ENCODE data around the gene PLXNB1.

Gene PLXNB1

DNA sequence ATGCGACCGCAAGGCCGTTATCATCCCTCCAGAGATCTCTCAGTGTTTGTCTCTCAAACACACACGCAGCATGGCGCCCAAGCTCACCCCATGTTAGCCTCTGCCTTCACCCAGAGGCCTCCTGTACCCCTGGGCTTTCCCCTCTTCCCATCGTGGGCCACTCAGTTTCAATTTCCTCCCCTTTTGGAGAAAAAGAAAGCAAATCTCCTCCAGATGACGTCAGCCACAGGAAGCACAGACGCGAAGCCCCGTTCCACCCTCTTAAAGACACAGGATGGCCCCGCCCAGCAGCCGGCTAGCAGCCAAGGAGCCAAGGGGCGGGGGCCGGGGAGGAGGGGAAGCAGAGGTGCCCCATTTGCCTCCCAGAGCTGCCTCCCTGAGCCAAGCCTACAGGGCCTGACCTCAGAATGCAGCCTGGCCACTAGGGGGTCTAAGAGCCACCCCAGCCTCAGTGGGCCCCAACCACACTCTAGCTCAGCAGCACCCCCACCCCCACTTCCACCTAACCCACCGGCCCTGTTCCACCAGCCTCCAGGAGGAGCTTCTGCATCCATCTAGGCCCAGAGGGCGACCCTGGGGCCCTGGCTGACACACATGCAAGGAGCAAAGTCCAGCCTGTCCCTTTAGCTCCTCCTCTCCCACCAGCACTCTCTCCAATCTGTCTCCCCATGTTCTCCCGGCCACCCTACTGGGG is 43.2 kb upstream of the PLXNB1 start:
- TF ChIP-seq, protein P1, sequence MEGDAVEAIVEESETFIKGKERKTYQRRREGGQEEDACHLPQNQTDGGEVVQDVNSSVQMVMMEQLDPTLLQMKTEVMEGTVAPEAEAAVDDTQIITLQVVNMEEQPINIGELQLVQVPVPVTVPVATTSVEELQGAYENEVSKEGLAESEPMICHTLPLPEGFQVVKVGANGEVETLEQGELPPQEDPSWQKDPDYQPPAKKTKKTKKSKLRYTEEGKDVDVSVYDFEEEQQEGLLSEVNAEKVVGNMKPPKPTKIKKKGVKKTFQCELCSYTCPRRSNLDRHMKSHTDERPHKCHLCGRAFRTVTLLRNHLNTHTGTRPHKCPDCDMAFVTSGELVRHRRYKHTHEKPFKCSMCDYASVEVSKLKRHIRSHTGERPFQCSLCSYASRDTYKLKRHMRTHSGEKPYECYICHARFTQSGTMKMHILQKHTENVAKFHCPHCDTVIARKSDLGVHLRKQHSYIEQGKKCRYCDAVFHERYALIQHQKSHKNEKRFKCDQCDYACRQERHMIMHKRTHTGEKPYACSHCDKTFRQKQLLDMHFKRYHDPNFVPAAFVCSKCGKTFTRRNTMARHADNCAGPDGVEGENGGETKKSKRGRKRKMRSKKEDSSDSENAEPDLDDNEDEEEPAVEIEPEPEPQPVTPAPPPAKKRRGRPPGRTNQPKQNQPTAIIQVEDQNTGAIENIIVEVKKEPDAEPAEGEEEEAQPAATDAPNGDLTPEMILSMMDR (IDR thresholded peaks at IDR 0.05) = peak; percentile 48; the same call in 1 of the 2 replicates

DNA sequence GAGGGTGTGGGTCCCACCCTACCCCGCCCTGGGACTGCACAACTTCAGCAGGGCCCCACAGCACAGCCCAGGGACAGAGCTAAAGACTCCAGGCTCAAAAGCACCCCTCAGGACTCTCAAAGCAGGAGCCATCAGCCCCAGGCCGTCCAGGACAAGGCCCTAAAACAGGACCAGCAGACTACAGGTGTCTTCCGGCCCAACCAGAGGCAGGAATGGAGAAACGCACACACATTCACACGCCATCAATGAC is 42.7 kb upstream of the PLXNB1 start:
- TF ChIP-seq, protein P1 (IDR thresholded peaks at IDR 0.05) = no peak

DNA sequence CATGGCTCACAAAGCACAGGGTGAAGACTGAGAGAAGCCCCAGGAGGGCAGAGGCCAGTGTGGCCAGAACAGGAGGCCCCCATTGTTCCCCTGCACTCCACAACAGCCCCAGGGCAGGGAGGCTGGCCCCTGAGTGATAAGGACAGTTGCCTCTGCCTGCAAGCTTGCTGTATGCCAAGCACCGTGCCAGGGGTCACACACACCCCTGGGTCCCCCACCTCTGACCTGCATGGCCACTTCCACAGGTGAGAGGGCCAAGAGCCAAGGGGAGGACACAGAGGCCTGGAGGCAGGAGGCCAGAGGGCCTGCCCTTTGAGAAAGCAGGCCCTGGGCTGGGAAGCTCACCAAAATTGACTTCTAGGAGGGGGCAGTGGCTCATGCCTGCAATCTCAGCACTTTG is 40.4 kb upstream of the PLXNB1 start:
- TF ChIP-seq, protein P1 (IDR thresholded peaks at IDR 0.05) = no peak

DNA sequence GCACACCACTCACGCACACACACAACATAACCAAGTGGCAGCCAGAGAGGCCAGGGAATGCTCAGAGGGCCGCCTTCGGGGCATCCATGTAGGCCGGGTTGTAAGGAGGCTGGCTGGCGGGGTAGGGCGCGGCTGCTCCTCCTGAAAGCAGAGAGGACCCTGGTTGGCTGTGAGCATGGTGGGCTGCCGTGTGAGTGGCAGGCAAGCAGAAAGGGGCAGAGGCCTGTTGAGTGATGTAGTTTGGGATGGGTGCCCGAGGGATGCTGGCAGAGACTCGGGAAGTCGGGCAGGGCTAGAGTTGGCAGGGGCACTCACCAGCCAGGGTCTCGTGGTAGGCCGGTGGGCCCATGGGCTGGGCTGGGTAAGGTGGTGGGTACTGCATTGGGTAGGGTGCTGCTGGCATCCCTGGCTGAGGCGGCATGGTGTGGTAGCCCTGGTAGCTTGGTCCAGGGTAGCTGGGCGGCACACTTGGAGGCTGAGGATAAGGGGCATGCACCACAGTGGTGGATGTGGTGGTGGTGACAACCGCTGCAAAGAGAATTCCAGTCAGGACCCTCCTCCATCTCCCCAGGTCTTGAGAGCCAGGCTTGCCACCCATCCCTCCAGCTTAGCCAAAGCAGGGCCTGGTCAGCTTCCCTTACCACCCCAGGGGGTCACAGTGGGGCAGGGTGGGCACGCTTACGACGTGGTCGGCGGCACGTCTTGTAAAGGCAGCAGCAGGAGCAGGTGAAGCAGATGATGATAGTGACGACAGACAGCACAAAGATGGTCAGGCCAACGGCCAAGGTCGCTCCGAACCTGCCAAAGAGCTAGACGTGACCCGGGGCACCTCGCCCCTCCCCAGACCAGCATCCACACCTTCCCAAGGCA is 39.4 kb upstream of the PLXNB1 start:
- TF ChIP-seq, protein P1 (IDR thresholded peaks at IDR 0.05) = no peak

DNA sequence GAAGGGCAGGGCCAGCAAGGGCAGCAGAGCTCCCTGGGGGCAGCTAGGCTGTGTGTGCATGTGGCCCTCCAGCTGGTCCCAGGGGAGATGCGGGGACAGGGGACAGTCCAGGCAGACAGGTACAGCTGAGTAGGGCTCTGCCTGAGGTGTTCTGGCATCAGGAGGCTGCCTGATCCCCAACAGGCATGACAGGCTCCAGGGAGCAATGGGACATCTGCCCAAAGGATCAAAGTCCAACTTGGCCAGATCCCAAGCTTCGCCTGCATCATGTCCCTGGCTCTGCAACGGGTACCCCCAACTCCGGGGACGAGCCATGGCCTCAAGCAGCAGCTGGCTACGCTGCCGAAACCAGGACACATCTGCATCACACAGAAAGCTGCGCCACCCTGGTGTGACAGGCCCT is 38.4 kb upstream of the PLXNB1 start:
- TF ChIP-seq, protein P1 (IDR thresholded peaks at IDR 0.05) = no peak

DNA sequence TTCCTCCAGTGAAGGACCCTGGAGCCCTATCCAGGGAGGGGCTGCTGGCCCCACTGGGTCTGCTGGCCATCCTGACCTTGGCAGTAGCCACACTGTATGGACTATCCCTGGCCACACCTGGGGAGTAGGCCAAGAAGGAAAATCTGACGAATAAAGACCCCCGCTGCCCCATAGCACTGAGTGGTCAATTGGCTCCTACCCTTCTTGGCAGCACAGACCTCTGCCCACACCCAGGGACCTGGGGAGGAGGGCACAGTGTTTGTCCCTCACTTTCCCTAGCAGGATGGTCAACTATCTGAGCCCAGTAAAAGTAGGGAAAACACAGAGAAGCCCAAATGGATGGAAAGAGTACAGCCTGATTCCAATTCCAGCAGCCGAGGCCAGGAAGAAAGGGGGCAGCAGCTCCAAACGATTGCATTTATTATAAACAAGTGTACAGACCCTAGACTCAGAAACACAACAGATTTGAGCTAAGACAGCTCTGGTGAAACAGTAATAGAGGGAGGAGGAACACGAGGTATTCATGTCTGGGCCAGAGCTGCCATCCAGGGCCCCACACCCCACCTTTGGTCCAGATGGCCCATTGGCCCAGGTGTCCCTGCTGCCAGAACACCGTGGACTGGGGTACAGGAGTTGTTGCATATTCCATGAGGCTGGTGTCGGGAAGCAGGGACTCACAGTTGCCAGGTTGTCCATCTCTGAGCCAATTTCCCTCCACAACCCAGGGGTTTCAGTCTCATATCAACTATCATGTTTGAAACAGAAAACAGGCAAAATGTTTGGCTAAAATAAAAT is 37.8 kb upstream of the PLXNB1 start:
- TF ChIP-seq, protein P1 (IDR thresholded peaks at IDR 0.05) = no peak

DNA sequence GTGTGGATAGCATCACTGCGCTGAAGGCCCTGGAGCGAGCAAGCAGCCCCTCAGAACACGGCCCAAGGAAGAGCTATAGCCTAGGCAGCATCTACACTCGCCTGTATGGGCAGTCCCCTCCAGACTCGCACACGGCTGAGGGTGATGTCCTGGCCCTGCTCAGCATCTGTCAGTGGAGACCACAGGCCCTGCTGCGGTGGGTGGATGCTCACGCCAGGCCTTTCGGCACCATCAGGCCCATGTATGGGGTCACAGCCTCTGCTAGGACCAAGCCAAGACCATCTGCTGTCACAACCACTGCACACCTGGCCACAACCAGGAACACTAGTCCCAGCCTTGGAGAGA is 37.2 kb upstream of the PLXNB1 start:
- TF ChIP-seq, protein P1 (IDR thresholded peaks at IDR 0.05) = no peak
